Measurements from ENCODE around the gene ADGRD1.

Gene ADGRD1

DNA sequence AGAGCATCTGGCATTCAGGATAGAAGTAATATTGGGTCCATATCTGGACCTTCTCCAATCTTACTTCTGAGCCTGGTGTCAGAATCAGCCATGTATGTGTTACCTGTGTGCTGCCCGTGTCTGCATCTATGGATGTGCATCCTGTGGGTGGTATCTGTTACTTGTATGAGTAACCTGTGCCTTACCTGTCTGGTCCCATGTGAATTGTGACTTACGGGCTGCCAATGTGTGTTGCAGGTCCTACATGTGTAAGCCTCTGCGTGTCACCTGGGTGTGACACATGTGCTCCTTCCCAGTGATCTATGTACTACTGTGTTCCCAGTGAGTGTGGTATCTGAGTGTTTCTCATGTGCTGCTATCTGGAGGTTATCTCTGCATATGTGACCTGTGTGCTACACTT is 208.4 kb downstream of the ADGRD1 start:
- DNase-seq (ENCODE audit: low spot score), result no peak

DNA sequence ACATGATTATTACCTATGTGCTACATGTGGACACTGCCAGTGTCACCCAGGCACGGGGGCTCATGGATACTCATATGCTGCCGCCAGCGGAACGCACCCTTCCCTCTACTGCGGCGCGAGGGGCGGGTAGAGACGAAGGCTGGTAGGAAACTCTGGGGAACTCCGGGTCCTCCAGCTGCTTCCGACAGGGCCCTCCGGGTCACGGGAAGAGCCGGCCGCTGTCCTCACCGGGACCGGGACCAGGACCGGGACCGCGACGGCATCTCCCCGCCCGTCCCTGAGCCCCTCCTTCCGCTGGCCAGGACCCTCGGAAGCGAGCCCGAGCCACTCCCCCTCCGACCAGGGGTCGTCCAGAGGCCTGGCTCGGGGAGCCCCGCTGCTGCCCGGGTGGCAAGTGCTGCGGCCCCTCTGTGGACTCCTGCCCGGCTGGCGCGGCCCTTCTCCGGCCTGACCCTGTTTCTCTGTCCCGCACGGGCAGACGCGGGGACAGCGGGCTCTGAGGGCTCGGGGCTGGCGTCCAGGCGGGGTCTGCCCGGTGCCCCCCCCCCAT is 209.6 kb downstream of the ADGRD1 start:
- DNase-seq (ENCODE audit: low spot score), result no peak

DNA sequence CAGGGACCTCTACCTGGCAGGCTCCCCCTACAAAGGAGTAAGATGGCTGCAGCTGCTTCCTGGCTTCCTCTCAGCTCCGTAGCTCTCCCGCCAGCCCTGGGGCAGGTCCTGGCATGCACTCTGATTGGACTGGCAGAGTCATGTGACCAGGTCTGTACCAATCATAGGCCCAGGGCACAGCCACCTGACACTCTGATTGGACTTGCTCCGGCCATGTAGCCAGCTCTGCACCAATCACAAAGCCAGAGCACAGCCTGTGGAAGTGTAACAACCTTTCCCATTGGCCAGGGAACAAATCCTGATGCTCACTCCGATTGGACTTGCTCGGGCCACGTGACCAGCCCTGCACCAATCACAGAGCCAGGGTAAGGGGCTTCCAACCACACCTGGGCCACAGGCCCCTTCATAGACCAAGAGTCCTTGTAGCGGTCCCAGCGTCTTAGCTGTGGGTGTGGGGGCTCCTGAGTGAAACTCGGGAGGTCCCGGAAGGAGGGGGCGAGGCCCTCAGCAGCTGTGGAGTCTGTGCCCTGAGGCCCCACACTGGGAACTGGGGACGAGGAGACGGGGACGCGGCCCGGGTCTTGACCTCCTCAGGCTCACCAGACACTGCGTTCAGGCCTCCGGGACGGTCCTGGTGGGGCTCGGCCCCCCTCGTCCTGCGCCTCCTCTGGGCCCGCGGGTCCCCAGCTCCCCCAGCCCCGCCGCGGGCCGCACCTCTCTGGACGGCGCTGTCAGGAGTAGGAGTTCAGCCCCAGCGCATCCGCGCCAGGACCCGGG is 210.6 kb downstream of the ADGRD1 start:
- no peak for DNase-seq (ENCODE audit: low spot score)

DNA sequence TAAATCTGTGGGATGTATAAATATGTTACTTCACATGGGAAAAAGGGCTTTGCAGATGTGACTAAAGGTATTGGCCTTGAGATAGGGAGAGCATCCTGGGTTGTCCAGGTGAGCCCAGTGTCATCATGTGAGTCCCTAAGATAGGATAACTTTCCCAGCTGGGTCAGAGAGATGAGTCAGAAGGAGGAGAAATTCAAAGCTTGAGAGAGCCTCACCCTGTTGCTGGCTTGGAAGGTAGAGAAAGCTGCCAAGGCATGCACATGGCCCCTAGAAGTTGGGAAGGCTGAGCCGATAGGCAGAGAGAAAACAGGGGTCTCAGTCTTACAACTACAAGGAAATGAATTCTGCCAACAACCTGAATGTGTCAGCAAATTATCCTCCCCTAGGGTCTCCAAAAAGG is 213.0 kb downstream of the ADGRD1 start:
- DNase-seq (ENCODE audit: low spot score), result no peak

DNA sequence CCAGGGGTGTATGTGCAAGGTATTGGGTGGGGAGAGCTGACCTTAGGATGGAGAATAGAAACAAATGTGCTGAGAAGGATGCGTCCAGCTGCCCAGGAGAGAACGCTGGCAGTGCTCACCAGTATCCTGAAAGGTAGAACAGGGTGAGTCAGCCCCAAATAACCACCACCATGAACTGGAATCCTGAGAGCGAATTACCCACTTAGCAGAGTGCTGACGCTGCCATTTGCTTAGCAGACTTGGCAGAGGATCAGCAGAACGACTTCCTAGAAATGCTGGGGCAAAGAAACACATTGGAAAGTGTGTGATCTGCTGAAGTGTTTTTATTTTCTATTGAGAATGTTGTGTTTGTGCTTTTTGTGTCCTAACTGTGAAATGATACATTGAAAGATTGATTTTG is 213.6 kb downstream of the ADGRD1 start:
- no peak for DNase-seq (ENCODE audit: low spot score)

DNA sequence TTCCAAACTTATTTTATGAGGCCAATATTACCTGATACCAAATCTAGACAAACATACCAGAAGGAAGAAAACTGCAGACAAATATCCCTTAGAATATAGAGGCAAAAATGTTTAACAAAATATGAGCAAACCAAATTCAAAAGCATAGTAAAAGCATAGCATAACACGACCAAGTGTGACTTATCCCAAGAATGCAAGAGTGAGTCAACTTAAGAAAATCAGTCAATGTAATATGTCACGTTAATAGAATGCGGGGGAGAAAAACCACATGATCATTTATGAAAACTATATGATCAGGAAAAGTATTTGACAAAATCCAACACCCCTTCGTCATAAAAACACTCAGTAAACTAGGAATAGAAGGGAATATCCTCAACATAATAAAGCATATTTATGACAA is 217.3 kb downstream of the ADGRD1 start:
- DNase-seq (ENCODE audit: low spot score), result no peak

DNA sequence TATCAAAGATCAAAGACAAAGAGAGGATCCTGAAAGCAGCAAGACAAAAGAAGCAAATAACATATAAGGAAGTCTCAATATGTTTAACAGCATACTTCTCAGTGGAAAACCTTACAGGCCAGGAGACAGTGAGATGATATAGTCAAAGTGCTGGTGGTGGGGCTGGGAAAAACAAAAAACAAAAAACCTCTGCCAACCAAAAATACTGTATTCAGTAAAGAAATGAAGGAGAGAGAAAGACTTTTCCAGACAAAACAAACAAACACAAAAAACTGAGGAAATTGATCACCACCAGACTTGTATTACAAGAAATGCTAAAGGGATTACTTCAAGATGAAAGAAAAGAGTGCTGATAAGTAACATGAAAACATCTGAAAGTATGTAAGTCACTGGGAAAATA is 221.2 kb downstream of the ADGRD1 start:
- DNase-seq (ENCODE audit: low spot score), result no peak

DNA sequence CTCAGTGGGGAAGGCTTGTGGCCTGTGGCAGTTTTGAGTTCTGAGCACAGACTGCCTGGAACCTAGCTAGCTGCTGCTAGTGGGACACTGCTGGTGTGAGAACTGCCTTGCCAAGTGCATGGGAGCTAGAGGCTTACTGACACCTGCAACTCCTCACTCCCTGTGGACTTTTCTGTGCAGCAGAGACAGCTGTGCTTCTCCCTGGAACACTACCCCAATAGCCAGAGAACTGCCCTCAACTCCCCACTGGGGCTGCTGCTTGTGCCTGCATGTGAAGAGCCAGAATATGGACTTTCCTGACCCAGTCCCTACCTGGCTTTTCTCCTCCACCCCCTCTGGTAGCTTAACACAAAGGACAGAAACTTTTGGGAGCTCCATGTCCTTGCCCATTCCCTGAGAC is 222.6 kb downstream of the ADGRD1 start:
- DNase-seq (ENCODE audit: low spot score), result no peak

DNA sequence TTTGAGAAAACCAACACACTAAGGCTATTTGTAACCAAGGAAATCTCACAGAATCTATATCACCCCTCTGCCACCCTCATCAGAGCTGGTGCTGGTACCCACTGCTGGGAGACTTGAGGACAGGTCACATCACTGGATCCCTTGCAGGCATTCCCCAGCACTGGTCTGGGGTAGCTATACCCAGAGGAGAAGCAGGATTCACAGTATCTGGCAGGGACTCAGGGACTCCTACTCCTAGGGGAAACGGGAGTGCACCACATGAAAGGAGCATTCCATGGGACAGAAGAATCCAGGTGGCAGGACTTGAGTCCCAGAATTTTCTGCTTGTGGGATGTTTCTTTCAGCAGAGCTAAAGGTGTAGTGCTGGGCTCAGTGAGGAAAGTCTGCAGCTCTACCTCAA is 223.2 kb downstream of the ADGRD1 start:
- no peak for DNase-seq (ENCODE audit: low spot score)

DNA sequence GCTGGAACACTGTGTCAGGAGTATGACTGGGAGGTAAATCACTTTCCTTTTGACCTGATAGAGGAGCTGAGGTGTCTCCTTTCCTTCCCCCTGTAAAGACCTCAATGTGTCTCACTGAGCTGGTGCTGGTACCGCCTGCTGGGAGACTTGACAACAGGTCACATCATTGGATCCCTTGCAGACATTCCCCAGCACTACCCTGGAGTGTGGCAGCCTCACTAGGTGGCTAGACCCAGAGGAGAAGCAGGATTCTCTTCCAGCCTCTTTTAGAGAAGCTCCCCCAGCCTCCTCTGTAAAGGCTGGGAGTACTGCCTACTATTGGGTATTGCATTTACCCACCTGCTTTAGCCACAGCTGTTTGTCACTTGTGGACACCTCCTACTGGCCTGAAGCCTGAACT is 223.9 kb downstream of the ADGRD1 start:
- no peak for DNase-seq (ENCODE audit: low spot score)

DNA sequence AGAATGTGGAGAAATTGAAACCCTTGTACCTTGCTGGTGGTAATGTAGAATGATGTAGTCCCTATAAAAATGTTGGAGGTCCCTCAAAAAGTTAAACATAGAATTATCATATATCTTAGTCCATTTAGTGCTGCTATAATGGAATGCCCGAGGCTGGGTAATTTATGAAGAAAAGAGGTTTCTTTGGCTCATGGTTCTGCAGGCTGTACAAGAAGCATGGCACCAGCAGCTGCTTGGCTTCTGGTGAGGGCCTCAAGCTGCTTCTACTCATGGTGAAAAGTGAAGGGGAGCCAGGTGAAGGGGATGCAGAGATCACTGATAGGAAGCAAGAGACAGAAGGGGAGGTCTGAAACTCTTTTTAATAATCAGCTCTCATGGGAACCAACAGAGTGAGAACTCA is 233.9 kb downstream of the ADGRD1 start:
- DNase-seq (ENCODE audit: low spot score), result no peak

DNA sequence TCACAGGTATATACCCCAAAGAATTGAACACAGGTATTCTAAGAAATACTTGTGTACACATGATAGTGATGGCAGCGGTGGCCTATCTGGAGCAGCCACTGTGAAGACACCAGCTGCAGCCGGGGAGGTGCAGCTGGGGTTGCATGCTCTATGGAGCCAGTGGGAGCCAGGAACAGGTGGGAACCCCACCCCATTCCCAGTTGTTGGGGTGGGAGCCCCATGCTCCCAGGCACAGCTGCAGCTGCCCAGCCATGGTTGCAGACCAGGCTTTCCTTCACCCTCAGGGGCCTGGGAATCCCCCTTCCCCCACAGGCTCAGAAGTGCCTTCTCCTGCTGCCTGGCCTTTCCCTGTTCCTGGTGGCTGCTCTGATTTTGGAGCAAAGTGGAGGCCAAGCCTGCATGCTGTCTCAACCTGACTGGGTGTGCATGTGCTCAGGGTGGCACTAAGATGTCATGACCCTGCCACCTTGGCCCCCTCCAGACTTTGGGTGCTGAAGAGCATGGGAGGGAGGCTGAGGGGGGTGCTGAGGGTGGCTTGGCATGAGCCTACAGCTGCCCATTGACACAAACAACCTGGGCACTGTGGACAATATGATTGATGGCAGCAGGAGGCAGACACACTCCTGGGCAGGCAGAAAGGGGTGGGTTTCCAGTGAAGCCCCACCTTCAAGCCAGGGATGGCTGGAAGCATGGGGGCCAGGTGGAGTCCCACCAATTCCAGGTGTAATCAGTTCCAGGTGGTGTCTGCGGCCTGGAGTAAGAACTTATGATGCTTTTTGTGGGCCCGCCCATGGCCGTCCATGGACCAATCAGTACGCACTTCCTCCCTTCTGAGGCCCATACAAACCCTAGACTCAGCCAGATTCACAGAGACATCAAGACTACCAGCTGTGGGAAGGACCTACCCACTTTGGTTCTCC is 234.7 kb downstream of the ADGRD1 start:
- DNase-seq (ENCODE audit: low spot score), result no peak

DNA sequence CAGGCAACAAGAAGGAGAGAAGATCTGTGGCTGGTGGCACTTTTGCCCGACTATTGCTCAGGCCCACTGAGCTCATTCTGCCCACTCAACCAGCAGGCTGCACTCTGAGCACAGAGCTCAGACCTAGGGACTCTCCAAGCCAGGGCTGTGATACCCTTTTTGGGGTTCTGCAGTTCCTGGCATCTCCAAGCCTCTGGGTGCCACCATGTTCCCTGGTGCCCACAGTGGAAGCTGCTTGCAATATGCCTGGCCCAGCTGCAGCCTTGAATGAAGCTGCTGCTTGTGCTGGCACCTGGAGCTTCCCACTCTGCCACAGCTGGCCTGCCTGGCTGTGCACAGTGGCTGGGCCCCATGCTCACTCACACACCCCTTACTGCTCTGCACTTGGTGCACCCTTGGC is 236.1 kb downstream of the ADGRD1 start:
- no peak for DNase-seq (ENCODE audit: low spot score)

DNA sequence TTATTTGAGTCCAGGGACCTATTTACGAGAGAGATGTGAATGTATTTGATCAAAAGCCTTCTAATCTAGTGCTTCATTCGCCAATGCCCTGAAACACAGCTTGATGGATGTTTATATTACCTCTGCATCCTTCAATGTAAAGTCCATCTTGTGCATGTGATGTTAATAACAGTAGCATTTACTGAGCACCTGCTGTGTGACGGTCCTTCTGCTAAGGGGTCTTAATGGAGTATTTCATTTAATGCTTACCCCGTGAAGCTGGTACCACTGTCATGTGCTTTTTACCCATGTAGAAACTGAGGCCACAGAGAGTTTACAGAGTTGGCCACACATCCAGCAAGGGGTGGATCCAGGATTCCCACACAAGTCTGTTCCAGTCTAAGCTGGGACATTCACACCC is 237.3 kb downstream of the ADGRD1 start:
- no peak for DNase-seq (ENCODE audit: low spot score)

All from HuH-7 (cell line).